ENCODE measurements around the gene ZNF267. TPM values are rescaled to one million over a fixed set of nuclear protein-coding genes. Genes with fewer than 3 reads are reported as not detected.
"Not testable (repeated sequence)": the region's sequence is repeated elsewhere in the genome, so short reads cannot be mapped to it uniquely, and the experiment has no call there.

Gene ZNF267
- total and polyA plus RNA-seq, 2 donors from 2014 or later, result 4.0 to 18.3 TPM

- no peak overlapping the region for H3K9ac ChIP-seq (ENCODE audit: low read length in 3 of 3)
- peaks cover 0 to 16% (median 5%) of the 10 kb centered on the region in 3 donors for H3K36me3 ChIP-seq (ENCODE audit: control insufficient read depth in 2 of 3, insufficient read depth in 3 of 3, low read length in 3 of 3)
- H3K4me1 ChIP-seq (ENCODE audit: control insufficient read depth in 2 of 3, insufficient read depth in 2 of 3, low read depth in 1 of 3, low read length in 3 of 3), result no peaks in the 10 kb centered on the region
- peaks cover 2 to 11% (median 4%) of the 10 kb centered on the region in 3 donors for H3K9me3 ChIP-seq (ENCODE audit: control insufficient read depth in 2 of 3, insufficient read depth in 1 of 3, low read length in 3 of 3)
- FAIRE-seq, result no peak
- TF ChIP-seq CTCF (IDR thresholded peaks at IDR 0.05; ENCODE audit: borderline replicate concordance, extremely low read depth, insufficient read depth), result no peak
- H3K27ac ChIP-seq (ENCODE audit: low read depth in 2 of 2, low read length in 2 of 2), result no peak overlapping the region
- no peaks in the 10 kb centered on the region for H3K27me3 ChIP-seq (ENCODE audit: control insufficient read depth, insufficient read depth, low read length)
- H3K4me3 ChIP-seq (ENCODE audit: low read length in 3 of 3), result no peak overlapping the region
- DNase-seq, result no peak
- intact Hi-C loops (cut with DNase I), result no loop called here
These were observed 25.9 kb downstream of the ZNF267 start for GRCh38 chr16:31899505-31899904.

GRCh38 chr16:31904571-31904970 lies 31.0 kb downstream of the ZNF267 start:
- peaks cover 0 to 25% (median 10%) of the 10 kb centered on the region in 3 donors for H3K9me3 ChIP-seq (ENCODE audit: control insufficient read depth in 2 of 3, insufficient read depth in 1 of 3, low read length in 3 of 3)
- not testable (repeated sequence) for DNase-seq; H3K4me1 ChIP-seq (ENCODE audit: control insufficient read depth in 2 of 3, insufficient read depth in 2 of 3, low read depth in 1 of 3, low read length in 3 of 3); FAIRE-seq; H3K9ac ChIP-seq (ENCODE audit: low read length in 3 of 3); H3K27me3 ChIP-seq (ENCODE audit: control insufficient read depth, insufficient read depth, low read length); H3K4me3 ChIP-seq (ENCODE audit: low read length in 3 of 3); H3K36me3 ChIP-seq (ENCODE audit: control insufficient read depth in 2 of 3, insufficient read depth in 3 of 3, low read length in 3 of 3); H3K27ac ChIP-seq (ENCODE audit: low read depth in 2 of 2, low read length in 2 of 2)
- intact Hi-C loops (cut with DNase I), result loop anchor here (10.0 kb wide), 1 partner anchor 150 kb away; no protein-coding TSS in a partner anchor

GRCh38 chr16:31913668-31914067 lies 40.1 kb downstream of the ZNF267 start:
- Histone ChIP-seq H3K27me3 (ENCODE audit: control insufficient read depth, insufficient read depth, low read length) (no peaks in the 10 kb centered on the region), H3K27ac (ENCODE audit: low read depth in 2 of 2, low read length in 2 of 2) (no peak overlapping the region), H3K9me3 (ENCODE audit: control insufficient read depth in 2 of 3, insufficient read depth in 1 of 3, low read length in 3 of 3) (peaks cover 16 to 84% (median 71%) of the 10 kb centered on the region in 3 donors), H3K4me3 (ENCODE audit: low read length in 3 of 3) (peak overlapping the region in 2 of 3 donors; percentile 5 to 14), H3K9ac (ENCODE audit: low read length in 3 of 3) (no peak overlapping the region), H3K36me3 (ENCODE audit: control insufficient read depth in 2 of 3, insufficient read depth in 3 of 3, low read length in 3 of 3) (peaks cover 16 to 40% (median 30%) of the 10 kb centered on the region in 3 donors), H3K4me1 (ENCODE audit: control insufficient read depth in 2 of 3, insufficient read depth in 2 of 3, low read depth in 1 of 3, low read length in 3 of 3) (no peaks in the 10 kb centered on the region)
- no peak for TF ChIP-seq CTCF (IDR thresholded peaks at IDR 0.05; ENCODE audit: borderline replicate concordance, extremely low read depth, insufficient read depth)
- no peak for DNase-seq
- no peak for FAIRE-seq
- intact Hi-C loops (cut with DNase I), result no loop called here

GRCh38 chr16:31916056-31916488 lies 42.5 kb downstream of the ZNF267 start:
- intact Hi-C loops (cut with DNase I), result no loop called here
- Histone ChIP-seq H3K4me3 (ENCODE audit: low read length in 3 of 3) (peak overlapping the region in 2 of 3 donors; percentile 27 to 39), H3K9me3 (ENCODE audit: control insufficient read depth in 2 of 3, insufficient read depth in 1 of 3, low read length in 3 of 3) (peaks cover 16 to 93% (median 65%) of the 10 kb centered on the region in 3 donors), H3K9ac (ENCODE audit: low read length in 3 of 3) (no peak overlapping the region), H3K36me3 (ENCODE audit: control insufficient read depth in 2 of 3, insufficient read depth in 3 of 3, low read length in 3 of 3) (peaks cover 16 to 40% (median 30%) of the 10 kb centered on the region in 3 donors), H3K4me1 (ENCODE audit: control insufficient read depth in 2 of 3, insufficient read depth in 2 of 3, low read depth in 1 of 3, low read length in 3 of 3) (no peaks in the 10 kb centered on the region), H3K27ac (ENCODE audit: low read depth in 2 of 2, low read length in 2 of 2) (no peak overlapping the region), H3K27me3 (ENCODE audit: control insufficient read depth, insufficient read depth, low read length) (no peaks in the 10 kb centered on the region)
- TF ChIP-seq CTCF (IDR thresholded peaks at IDR 0.05; ENCODE audit: borderline replicate concordance, extremely low read depth, insufficient read depth), result no peak
- FAIRE-seq (no peak), DNase-seq (no peak)

Measured in kidney (tissue), 14 donors.